ENCODE results near the gene PDE4A.
"Not testable (repeated sequence)": the region's sequence is repeated elsewhere in the genome, so short reads cannot be mapped to it uniquely, and the experiment has no call there.

The PDE4A gene

DNA sequence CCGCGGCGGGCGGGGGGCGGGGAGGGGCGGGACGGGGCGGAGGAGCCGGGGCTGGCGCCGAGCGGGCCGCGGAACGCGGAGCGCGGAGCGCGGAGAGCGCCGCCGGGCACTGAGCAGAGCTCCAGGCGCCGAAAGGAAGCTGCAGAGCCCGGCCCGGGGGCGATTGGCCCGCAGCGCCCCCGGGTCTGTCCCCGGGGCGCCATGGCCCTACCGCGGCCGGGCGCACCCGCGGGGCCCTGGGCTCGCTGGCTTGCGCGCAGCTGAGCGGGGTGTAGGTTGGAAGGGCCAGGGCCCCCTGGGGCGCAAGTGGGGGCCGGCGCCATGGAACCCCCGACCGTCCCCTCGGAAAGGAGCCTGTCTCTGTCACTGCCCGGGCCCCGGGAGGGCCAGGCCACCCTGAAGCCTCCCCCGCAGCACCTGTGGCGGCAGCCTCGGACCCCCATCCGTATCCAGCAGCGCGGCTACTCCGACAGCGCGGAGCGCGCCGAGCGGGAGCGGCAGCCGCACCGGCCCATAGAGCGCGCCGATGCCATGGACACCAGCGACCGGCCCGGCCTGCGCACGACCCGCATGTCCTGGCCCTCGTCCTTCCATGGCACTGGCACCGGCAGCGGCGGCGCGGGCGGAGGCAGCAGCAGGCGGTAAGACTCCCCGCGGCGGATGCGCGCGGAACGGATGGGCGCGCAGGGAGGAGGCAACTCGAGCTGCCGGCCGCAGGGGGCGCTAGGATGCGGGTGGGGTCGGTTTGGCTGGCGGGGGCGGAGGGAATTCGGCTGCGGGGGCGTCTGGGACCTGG is at the start of gene PDE4A:
Gene PDE4A, plus strand, starts transcription at position 95 of the 796 bp plus-strand sequence. Its CDS starts 227 bp downstream, at position 322.
- DNase-seq: peak; percentile 69

DNA sequence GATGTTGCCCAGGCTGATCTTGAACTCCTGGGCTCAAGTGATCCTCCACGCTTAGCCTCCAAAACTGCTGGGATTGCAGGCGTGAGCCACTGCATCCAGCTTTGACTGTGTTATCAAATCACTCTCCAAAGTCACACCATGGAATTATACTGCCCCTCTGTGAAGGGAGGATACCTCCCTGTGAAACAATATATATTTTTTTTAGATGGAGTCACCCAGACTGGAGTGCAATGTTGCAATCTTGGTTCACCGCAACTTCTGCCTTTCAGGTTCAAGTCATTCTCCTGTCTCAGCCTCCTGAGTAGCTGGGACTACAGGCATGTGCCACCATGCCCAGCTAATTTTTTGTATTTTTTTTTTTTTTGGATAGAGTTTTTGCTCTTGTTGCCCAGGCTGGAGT is 47.6 kb upstream of the PDE4A start:
- no peak for DNase-seq

DNA sequence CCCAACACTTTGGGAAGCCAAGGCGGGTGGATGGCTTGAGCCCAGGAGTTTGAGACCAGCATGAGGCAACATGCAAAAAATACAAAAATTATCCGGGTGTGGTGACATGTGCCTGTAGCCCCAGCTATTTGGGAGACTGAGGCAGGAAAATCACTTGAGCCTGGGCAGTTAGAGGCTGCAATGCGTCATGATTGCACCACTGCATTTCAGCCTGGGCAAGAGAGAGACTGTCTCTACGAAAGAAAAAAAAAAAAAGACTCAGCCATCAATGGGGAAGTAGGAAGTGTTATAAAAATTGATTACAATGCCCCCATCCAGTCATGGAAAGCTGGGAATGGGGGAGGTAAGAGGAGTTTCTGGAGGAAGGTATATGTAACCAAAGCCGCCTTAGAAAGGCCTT is 45.4 kb upstream of the PDE4A start:
- no peak for DNase-seq

DNA sequence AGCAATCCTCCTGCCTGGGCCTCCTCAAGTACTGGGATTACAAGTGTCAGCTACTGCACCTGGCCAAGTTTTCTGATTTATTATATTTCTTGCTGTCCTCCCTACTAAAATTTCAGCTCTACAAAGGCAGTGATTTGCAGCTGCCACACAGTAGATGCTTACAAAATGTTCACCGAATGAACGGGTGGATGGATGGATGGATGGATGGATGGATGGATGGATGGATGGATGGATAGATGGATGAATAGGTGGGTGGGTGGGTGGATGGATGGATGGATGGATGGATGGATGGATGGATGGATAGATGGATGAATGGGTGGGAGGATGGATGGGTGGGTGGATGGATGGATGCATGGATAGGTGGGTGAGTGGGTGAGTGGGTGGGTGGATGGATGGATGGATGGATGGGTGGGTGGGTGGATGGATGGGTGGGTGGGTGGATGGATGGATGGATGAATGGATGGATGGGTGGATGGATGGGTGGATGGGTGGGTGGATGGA is 43.1 kb upstream of the PDE4A start:
- not testable (repeated sequence) for DNase-seq

DNA sequence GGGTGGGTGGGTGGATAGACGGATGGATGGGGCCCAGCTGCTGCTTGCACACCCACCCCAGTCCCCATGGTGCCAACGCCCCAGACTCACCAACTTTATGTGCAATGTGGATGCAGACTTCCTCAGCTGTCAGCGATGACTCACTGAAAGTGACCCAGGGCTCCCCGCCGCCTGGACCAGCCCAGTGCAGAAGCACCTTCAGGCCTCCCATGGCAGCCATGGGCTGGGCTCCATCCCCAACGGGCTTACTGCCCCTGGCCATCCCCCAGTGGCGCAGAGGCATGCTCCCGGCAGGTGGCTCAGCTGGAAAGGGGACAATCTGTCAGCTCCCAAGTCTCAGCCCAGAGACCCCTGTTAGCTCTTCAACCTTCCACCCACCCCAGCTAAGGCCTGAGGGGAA is 42.2 kb upstream of the PDE4A start:
- DNase-seq: no peak

DNA sequence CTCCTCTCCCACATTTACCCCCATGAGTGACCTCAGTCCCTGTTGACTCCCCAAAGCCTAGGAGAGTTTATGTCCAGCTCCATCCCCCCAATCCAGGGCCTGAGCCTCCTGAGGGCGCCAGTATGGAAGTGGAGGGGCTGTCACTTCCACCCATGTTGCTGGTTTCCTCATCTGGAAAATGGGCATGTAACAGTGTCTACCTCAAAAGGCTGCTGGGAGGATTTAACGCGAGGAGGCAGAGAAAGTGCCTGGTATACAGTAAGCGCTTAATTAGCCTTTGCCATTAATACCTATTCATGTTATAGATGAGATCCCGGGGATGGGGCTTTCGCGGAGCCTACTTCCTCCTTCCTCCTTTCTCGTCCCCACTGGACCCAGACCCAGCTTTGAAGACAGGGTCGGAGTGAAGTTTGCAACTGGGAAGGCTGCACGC is 40.4 kb upstream of the PDE4A start:
- peak; percentile 50 for DNase-seq

DNA sequence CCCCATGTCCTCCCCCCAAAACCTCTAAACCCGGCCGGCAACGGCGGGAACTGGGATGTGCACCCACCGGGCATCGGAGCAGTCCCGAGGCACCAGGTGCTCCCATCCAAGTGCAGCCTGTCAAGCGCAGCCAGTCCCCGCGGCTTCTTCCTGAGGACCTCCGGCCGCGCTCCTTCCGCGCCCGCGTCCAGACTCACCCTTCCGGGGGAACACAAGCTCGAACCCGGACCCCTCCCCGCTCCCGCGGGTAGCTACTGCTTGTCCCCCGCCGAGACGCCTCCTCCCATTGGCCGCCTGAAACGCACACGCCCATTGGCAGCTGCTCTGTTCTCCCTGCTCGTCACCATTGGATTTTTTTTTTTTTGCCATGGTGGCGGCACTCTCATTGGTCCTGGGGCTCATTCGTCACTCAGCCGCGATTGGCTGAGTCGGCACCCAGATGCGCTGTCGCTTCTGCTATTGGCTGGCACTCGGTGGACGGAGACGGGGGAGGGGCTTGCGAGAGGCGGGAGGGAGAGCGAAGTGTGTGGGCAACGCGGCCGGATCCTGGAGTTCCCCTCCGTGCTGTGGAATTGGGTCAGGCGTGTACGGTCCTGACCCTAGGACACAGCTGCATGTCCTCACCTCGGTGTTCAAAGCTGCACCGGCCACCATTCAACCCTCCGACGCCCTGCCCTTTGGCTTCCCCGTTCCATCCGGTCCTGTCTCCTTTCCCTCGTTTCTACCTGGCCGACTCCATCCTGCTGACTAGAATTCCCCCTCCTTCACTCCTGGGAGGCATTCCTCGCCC is 39.8 kb upstream of the PDE4A start, which contains the start of gene TYK2:
Gene TYK2, minus strand, starts transcription at position 260 of the 790 bp plus-strand sequence. CDS start 2,166 bp downstream, outside the sequence.
- DNase-seq: peak; percentile 99

DNA sequence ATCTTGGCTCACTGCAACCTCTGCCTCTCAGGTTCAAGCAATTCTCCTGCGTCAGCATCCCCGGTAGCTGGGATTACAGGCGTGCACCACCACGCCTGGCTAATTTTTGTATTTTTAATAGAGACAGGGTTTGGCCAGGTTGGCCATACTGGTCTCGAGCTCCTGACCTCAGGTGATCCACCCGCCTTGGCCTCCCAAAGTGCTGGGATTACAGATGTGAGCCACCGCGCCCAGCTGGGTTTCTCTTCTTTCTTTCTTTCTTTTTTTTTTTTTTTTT is 37.2 kb upstream of the PDE4A start:
- not testable (repeated sequence) for DNase-seq

DNA sequence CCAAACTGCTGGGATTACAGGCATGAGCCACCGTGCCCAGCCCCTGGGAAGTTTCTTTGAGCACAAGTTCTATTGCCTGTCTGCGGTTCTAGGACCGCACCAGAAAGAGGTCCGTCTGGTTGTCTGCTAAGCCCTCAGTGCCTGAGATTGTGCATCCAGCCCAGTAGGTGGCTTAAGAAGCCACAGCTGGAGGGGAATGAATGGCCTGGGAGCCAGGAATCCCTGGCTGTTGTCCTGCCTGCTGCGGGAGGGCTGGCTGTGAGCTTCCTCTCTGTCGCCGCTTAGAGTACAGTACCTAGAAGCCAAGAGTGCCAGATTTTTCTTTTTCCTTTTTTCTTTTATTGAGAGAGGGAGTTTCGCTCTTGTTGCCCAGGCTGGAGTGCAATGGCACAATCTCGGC is 35.8 kb upstream of the PDE4A start:
- no peak for DNase-seq

DNA sequence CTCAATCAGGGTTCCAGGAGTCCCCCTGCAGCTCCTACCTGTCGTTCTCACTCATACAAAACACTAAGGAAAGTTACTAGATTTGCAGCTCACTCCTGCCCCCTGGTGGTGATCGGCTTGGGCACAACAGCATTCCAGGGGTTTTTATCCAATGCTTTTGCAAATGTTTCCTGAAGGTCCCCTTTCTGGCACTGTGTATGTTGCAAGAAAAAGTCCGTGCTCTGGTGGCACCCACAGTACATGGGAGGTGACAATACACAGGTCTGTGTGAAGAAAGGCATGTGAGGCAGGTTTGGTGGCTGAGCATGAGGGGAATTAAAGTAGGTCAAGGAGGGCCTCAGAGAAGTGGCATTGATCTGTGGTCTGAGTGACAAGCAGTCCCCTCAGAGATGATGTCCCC is 31.4 kb upstream of the PDE4A start:
- peak; percentile 87 for DNase-seq

DNA sequence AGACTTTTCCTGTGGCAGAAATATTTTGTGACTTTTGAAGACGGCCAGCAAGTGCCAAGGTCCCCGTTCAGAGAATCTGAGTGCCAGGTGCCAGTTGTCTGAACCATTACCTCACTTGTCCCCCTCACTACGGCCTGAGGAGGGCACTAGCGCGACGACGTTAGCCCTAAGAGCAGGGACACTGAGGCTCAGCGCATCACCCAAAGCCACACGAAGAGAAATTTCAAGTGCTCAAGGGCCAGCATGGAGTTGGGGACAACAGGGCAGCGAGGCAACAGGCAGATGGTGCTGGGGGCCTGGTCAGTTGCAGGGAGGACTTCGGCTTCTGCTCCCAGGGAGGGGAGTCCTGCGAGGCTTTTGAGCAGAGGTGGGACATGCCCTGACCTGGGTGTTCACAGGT is 30.5 kb upstream of the PDE4A start:
- DNase-seq: peak; percentile 63

DNA sequence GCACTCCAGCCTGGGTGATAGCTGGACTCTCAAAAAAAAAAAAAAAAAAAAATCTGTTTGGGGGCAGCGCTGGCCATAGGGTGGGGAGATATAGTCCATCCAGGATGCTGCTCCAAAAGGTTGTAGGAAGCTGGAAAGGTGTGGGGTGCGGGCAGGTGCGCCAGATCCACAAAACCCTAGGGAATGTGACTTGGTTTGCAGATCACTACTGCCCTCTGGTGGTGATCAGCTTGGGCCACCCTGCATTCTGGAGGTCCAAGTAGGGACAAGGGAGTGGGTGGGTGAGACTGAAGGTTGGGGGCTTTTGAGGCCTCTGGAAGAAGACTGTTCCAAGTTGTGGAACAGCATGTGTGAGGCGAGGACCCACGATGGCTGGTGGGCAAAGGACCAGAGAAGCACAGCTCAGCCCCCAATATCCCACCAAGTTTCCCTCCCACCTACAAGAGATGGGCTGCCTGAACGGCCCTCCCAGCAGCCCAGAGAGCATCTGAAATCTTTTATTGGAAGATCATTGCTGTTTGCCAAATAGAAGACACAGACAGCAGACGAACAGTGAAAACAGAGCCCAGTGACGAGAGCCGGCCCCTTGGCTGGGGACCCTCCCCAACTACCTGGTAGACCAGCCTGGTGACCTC is 29.6 kb upstream of the PDE4A start:
- peak; percentile 85 for DNase-seq

DNA sequence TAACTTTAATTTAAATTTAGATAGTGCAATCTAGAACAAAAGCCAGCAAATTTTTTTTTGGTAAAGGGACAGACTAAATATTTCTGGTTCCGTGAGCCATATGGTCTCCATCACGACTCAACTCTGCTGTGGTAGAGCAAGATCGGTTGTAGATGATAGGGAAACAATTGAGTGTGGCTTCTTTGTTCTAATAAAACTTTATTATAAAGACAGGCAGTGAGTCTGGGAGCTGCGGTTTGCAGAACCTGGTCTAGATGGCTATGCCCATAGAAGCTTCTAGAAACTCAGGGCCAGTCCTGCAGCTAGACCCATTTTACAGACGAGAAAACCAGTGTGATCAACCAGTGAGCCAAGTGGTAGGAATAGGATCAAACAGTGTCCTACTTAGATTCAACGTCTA is 28.2 kb upstream of the PDE4A start:
- DNase-seq: no peak

DNA sequence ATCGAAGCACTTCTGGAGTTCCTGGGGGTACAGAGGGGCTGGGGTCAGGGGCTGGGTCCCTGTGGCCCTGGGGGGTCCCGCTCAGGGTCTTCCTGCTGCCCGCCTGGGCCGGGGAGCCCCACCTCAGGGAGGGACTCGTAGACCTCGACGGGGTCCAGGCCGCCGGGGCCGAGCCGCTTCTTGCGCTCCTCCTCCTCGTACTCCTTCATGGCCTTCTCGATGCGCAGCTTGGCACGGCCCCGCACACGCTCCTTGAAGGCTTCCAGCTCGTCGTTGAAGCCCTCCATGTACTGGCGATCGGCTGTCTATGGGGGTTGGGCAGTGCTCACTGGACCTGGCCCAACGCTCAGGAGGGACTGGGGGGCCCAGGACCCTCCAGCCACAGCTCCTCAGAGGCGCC is 27.2 kb upstream of the PDE4A start:
- DNase-seq: no peak

DNA sequence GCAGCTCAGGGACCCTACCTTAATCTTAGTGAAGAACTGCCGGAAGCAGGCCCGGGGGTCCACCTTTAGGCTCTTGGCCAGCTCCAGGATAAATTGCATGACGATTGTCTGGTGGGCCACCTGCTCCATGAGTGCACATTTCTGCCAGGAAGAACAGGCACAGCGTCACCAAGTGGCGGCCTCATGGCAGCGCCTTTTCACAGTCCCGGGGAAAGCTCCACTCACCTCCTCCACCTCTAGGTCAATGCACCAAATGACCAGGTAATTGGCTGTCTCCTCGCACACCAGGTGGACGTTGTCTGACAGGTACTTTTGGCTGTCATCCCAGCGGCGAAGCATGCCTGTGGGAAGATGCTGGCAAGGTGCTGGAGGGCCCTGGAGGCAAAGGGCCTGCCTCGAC is 25.3 kb upstream of the PDE4A start:
- DNase-seq: no peak

DNA sequence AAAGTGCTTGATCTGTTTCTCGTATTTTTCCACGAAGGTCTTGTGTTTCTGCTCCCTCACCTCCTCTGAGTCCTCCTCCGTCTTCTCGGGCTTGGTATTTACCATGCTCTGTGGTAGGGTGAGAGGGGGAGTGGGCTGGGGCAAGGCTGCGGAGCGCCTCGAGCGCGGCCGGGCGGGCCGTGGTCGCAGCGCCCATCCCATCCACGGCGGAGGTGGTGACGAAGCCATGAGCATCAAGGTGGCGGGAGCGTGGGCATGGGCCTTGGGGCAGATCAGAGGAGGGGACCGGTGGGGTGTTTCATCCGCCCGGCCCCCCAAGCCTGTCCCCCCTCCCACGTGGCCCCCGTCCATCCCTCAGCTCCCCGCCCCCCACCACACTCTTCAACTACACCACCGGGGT is 24.9 kb upstream of the PDE4A start:
- DNase-seq: no peak

DNA sequence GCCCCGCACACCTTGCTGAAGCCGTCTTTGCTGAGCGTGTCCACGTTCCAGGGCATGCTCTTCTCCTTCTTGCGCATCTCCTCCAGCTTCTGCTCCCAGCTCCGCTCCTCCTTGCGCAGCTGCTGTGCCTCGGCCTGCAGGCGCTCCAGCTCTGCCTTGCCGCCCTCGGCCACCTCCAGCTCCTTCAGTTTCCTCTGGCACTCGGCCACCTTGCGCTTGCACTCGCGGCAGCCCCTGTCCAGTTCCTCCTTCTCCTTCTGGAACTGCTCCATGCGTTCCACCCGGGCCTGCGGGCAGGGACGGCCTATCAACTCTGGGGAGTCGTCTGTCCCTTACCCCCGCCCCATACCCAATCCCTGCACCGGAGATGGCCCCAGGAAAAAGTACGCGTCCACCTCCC is 24.4 kb upstream of the PDE4A start:
- DNase-seq: no peak

DNA sequence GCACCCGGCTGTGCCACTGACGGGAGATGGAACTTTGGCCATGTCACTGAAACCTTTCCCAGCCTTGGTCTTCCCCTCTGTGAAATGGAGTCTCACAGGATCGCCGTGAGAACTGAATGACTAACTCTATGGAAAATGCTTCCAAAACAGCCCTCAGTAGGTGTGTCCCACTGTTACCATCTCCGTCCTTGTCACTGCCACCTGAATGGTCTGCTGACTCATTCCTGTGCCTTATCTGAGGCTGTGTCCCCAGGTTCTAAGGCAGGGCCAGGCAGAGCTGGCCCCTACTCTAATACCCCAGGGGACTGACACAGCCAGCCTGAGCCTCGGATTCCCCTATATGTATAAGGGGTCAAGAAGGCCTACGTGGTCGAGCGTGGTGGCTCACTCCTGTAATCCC is 21.5 kb upstream of the PDE4A start:
- DNase-seq: no peak

DNA sequence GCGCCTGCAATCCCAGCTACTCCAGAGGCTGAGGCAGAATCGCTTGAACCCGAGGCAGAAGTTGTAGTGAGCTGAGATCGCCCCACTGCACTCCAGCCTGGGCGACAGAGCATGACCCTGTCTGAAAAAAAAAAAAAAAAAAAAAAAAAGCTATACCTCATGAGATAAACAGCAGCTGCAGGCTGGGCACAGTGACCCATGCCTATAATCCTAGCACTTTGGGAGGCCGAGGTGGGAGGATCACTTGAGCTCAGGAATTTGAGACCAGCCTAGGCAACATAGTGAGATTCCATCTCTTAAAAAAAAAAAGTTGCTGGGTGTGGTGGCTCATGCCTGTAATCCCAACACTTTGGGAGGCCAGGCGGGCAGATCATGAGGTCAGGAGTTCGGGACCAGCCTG is 21.0 kb upstream of the PDE4A start:
- not testable (repeated sequence) for DNase-seq

DNA sequence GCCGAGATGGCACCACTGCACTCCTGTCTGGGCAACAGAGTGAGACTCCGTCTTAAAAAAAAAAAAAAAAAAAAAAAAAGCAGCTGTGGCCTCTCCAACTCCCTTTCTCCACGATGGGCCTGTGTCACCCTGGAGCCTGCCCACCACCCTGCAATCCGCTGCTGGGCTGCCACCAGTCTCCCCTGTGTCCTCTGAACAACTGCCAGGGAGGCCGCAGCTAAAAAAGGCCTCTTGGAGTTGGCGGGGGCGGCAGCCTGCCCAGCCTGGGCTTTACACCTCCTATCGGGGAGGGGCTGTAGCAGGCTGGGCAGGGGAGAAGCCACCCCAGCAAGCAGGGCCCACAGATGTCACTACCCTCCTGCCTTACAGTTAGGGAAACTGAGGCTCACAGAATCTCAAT is 20.5 kb upstream of the PDE4A start:
- DNase-seq: no peak

DNA sequence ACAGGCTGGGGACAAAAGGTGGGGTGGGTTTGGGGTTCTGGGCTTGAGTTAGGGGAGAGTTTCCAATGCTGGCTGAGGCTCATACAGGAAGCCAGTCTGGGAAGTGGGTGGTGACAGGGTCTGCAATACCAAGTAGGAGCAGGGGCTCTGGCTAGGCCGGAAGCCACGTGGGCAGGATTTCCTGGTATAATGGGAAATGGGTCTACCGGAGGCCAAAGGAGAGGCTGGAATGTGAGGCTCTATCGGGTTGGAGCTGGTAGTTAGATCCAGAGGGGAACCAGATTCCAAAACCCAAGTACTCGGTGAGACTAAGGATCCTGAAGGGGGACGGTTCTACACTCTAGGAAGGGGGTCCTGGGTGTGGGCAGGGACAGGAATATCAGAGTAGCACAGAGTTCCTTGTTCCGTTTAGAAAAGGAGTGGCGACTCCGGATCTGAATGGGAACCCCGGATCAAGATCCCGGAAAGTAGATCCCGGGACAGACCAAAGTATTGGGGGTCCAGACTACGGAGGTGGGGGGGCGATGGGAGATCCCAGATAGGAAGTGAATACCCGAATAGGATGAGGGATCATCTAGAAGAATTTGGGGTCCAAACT is 17.8 kb upstream of the PDE4A start:
- peak; percentile 45 for DNase-seq

DNA sequence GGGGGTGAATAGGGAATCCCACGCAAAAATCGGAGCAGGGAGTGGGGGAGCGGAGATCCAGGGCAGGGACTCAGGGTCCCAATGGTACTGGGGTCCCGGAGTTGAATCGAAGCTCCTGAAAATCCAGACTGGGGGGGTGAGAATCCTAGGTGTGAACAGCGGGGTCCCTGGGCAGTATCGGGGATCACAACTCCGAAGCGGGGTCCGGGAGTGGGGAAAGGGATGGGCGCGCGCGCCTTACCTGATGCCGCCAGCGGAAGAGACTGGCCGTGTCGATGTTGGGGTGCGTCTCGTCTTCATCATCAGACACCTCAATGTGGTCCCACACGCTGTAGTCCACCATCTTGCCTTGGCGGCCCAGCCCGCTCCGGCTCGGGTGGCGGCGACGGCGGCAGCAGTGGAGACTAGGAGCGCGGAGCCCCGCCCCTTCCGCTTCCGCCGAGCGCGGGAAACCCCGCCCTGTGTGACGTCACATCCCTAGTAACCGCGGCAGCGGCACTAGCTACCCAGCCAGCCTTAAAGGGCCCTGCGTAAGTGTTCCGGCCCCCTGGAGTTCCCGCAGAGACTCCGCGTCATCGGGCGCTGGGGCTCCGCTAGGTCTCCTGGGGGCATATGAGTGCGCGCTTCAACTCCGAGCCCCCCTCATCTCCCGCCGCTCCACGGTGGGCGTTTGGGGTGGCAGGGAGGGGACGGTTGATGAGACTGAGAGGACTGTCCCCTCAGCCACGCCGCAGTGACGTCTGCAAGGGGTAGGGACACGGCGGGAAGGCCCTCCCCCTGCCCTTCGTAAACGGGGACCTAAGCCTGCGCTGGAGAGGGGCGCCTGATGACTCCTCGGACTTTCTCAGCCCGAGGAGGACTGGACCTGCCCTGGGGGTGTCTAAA is 17.0 kb upstream of the PDE4A start, which contains the start of gene CDC37:
Gene CDC37, minus strand, starts transcription at position 406 of the 885 bp plus-strand sequence. Its CDS starts 63 bp downstream, at position 343.
- DNase-seq: peak; percentile 98
